ENCODE data around the gene RGS12. TPM values are rescaled to one million over a fixed set of nuclear protein-coding genes. Genes with fewer than 3 reads are reported as not detected.

RGS12 gene
- total RNA-seq, 4 donors from 2014 or later = 11.3 to 27.6 (median 14.6) TPM

DNA sequence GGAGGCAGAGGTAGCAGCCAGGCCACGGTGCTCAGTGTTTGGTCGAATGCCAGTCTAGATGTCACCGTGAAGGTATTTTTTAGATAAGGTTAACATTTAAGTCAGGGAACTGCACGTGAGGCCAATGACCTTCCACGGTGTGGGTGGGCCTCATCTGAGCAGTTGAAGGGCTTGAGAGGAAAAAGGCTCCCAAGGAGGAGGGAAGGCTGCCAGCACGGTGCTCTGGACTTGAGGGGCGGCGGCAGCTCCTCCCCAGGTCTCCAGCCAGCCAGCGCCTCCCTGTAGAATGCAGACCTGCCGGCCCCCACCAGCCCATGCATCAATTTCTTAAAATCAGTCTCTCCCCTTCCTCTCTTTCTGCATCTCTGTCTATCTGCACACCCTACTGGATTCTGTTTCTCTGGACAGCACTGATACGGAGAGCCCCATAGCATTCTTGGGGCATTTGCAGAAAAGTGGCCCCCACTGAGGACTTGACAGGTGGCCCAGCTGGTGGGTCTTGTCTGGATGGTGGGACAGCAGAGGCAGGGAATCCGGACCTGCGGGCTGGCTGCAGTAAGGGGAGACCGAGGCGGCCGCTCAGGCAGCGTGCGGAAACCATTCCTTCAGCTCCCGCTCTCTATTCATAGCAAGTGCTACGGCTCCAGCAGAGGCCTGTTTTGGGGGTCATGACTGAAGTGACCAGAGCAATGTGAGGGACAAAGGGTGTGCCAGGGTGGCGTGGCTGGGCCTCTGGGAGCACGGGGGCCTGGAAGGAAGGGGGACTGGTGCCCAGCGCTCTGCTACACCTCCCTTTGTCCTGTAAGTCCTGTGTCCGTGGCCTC, 7.9 kb upstream of the RGS12 start:
- TF ChIP-seq, protein P1, sequence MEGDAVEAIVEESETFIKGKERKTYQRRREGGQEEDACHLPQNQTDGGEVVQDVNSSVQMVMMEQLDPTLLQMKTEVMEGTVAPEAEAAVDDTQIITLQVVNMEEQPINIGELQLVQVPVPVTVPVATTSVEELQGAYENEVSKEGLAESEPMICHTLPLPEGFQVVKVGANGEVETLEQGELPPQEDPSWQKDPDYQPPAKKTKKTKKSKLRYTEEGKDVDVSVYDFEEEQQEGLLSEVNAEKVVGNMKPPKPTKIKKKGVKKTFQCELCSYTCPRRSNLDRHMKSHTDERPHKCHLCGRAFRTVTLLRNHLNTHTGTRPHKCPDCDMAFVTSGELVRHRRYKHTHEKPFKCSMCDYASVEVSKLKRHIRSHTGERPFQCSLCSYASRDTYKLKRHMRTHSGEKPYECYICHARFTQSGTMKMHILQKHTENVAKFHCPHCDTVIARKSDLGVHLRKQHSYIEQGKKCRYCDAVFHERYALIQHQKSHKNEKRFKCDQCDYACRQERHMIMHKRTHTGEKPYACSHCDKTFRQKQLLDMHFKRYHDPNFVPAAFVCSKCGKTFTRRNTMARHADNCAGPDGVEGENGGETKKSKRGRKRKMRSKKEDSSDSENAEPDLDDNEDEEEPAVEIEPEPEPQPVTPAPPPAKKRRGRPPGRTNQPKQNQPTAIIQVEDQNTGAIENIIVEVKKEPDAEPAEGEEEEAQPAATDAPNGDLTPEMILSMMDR (IDR thresholded peaks at IDR 0.05) = no peak
- ATAC-seq (ENCODE audit: low FRiP score) = no peak
- DNase-seq (ENCODE audit: low spot score) = no peak

DNA sequence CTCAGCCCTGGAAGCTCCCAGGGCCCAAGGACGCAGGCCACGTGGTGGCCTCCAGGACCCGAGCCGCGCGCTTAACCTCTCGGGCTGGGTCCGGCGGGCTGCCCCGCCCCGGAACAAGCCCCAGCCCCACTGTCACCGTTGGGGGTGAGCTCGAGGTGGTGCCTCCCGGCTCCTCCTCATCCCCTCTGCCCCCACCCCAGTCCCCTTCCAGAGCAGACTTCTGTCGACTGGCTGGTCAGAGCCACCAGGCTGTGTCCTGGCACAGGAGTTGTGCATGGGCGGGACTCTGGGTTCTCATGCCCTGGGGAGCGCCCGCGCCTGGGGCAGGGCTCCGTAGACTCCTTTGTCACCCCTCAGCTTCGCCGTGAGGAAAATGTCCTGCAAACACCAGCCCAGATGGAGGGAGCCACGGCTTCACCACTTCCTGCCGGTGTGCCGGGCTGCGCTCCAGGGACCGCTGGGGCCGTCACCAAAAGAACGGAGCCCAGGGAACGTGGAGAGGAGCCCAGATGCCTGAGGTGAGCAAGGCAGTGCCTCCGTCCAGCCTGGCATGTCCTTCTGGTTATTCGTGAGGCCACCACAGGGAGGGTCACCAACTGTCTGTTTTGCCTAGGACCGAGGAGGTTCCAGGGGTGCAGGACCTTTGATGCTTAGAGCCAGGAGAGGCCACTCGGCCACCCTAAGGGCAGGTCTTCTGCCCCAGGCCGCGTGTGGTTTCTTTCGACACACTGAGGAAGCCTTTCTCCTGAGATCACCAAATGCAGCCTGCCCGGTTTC, 7.1 kb upstream of the RGS12 start:
- no peak for ATAC-seq (ENCODE audit: low FRiP score)
- no peak for DNase-seq (ENCODE audit: low spot score)

DNA sequence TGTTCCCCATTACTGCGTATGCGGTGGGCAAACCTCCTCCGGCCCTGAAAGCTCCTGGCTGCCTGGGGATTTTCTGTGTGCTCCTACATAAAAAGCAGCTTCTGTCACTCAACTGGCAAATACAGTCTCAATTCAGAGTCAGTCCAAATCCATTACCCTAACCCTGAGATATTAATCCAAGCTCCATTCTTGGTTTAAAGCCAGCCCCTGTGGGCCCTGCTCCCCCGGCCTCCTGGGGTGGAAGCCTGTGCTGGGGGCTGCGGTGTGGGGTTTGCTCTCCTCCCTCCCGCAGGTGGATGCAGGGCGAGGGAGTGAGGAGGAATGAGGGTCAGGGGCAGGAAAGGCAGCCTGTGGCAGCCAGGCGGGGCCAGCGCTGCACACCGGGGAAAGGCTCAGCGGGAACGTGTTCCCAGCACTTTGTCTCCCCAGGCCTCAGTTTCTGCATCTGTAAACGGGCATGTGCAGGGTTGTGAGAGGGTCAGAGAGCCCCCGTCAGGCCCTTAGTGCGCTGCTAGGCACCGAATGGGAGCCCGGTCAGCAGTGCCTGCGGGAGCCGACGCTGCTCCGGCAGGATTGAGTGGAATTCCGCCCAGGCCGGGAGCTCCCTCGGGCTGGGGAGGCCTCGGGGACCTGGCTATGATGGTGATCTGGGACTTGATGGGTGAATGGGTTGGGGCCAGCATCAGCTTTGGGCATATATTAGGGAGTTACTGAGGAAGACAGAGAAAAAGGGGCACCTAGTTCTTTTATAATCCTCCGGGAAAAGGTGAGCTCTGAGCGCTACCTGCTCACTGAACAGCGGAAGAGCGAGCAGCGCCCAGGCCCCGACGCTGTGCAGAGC, 6.3 kb upstream of the RGS12 start:
- TF ChIP-seq, protein P1 (IDR thresholded peaks at IDR 0.05) = no peak
- ATAC-seq (ENCODE audit: low FRiP score) = no peak
- no peak for DNase-seq (ENCODE audit: low spot score)

More for the DNA sequence above, 7.1 kb upstream of the RGS12 start:
- TF ChIP-seq, protein P1 (IDR thresholded peaks at IDR 0.05) = no peak

DNA sequence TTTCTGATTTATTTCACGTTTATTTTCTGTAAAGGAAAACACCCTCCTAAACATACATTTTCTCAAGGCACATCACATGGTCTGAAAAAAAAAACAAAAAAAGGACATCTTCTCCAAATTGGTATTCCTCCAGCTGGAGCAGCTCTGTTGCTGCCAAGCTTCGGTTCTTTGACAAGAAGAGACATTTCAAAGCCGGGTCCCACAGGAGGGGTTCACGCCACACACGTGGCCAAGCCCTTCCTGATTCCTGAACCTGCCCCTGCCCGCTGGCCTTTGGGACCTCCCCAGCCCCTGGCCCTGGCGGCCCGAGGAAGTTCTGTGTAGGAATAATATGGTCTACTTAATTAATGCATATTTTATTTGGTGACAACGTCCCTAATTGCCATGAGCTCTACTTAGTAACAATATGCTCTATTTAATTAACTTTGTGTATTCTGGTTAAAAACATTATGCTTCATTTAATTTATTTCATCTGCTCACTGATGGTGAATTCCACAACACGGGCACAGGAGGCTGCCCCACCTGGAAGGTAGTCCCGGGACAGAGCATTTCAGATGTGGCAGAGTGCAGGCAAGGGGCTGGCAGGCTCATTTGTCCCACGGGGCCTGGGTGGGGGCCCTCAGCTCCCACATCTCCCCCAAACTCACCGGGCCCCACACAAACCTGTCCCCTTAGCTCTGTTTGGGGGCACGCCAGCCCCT, 5.4 kb upstream of the RGS12 start:
- no peak for ATAC-seq (ENCODE audit: low FRiP score)
- DNase-seq (ENCODE audit: low spot score) = no peak
- TF ChIP-seq, protein P1 (IDR thresholded peaks at IDR 0.05) = no peak

DNA sequence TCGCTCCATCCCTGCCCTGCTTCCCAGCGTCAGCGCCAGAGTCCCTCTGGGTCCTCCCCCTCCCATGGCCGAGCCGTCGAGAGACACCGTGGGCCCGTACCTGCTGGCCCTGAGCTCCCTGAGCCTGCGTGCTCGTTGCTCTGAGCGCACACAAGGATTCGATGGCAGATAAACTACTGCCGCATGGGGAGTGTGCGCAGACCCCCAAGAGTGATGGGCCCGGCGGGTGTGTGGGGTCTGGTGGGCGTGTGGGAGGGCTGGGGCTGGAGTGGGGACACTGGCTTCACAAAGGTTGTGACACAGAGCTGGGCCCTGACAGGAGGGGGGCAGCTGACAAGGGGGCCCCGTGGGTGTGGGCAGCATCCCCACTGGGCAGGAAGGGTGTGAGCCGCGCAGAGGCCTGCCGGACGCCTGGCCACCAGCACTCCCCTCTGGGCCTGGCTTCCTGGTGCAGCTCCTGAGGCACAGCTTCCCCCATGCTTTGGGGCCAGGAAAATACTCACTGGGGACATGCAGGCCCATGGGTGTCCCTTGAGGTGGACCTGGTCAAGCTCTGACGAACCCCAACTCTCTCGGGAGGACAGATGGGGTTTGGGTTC, 4.8 kb upstream of the RGS12 start:
- no peak for ATAC-seq (ENCODE audit: low FRiP score)
- no peak for DNase-seq (ENCODE audit: low spot score)
- TF ChIP-seq, protein P1 (IDR thresholded peaks at IDR 0.05) = no peak

DNA sequence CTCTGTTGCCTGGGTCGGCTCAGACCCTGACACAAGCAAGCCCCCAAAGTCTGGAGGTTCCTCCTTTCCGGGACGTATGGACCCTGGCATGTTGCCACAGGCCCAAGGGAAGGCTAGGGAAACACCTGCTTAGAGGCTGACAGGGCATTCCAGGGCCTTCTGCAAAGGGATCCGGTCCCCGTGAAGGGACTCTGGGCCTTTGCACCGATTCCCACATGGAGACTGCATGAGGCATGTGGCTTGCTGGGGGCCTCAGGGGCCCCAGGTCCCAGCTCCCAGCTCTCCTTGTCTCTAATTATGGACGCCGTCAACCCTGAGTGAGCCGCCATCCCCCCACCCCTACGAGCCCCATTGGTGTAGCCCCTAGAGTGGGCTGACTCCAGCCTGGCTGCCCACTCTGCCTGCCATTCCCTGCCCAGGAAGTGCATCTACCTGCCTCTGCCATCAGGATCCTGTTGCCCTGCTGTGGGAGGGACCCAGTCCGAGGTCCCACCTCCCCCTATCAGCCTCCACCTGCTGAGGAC, 4.2 kb upstream of the RGS12 start:
- DNase-seq (ENCODE audit: low spot score) = no peak
- ATAC-seq (ENCODE audit: low FRiP score) = no peak
- TF ChIP-seq, protein P1 (IDR thresholded peaks at IDR 0.05) = no peak
